ACC112 (cell line): ENCODE results near the gene MYO18B.

Experiments
- H2AFZ ChIP-seq: fragments of 200-600 bp; sonication (generic); one replicate; pipeline ENCODE4 v1.6.0; 2017; ENCODE audit warnings: antibody characterized with exemption, low read length; ENCODE audit not compliant: unreplicated experiment
- H3K27ac ChIP-seq: fragments of 200-600 bp; sonication (generic); 2 replicates; pipeline ENCODE4 v1.5.1; 2014; ENCODE audit warnings: low read depth, mild to moderate bottlenecking, antibody characterized with exemption, low read length, moderate library complexity
- H3K27me3 ChIP-seq: fragments of 200-600 bp; sonication (generic); 2 replicates; pipeline ENCODE4 v1.6.1; 2014; ENCODE audit warnings: mild to moderate bottlenecking, antibody characterized with exemption, low read length, moderate library complexity, mixed read lengths; ENCODE audit not compliant: insufficient read depth
- H3K36me3 ChIP-seq: fragments of 200-600 bp; sonication (generic); 2 replicates; pipeline ENCODE4 v1.6.1; 2016; ENCODE audit warnings: mild to moderate bottlenecking, antibody characterized with exemption, low read length, moderate library complexity, mixed read lengths; ENCODE audit not compliant: insufficient read depth
- H3K4me1 ChIP-seq: fragments of 200-600 bp; sonication (generic); one replicate; pipeline ENCODE4 v1.6.1; 2016; ENCODE audit warnings: low read length, mixed read lengths; ENCODE audit not compliant: insufficient read depth, unreplicated experiment, control insufficient read depth
- H3K4me3 ChIP-seq: fragments of 200-600 bp; sonication (generic); 2 replicates; pipeline ENCODE4 v1.5.1; 2014; ENCODE audit warnings: mild to moderate bottlenecking, low read depth, low read length
- H3K79me2 ChIP-seq: fragments of 200-600 bp; sonication (generic); one replicate; pipeline ENCODE4 v1.6.0; 2016; ENCODE audit warnings: low read length; ENCODE audit not compliant: control insufficient read depth, unreplicated experiment, insufficient read depth

Gene MYO18B

GRCh38 chr22:26065847-26066246 lies 323.9 kb downstream of the MYO18B start:
- no peak overlapping the region for H2AFZ ChIP-seq
- no peaks in the 10 kb centered on the region for H3K79me2 ChIP-seq
- H3K4me1 ChIP-seq: no peaks in the 10 kb centered on the region
- H3K27ac ChIP-seq: no peak overlapping the region
- H3K36me3 ChIP-seq: no peaks in the 10 kb centered on the region
- H3K4me3 ChIP-seq: no peak overlapping the region
- no peaks in the 10 kb centered on the region for H3K27me3 ChIP-seq

GRCh38 chr22:26066534-26066933 lies 324.5 kb downstream of the MYO18B start:
- Histone ChIP-seq H3K27me3 (no peaks in the 10 kb centered on the region), H3K79me2 (no peaks in the 10 kb centered on the region), H3K4me3 (no peak overlapping the region), H3K4me1 (no peaks in the 10 kb centered on the region), H3K27ac (no peak overlapping the region), H3K36me3 (no peaks in the 10 kb centered on the region), H2AFZ (no peak overlapping the region)

- no peaks in the 10 kb centered on the region for H3K27me3 ChIP-seq
- H3K27ac ChIP-seq: no peak overlapping the region
- H3K4me1 ChIP-seq: no peaks in the 10 kb centered on the region
- H3K36me3 ChIP-seq: no peaks in the 10 kb centered on the region
- no peak overlapping the region for H2AFZ ChIP-seq
- H3K4me3 ChIP-seq: no peak overlapping the region
- no peaks in the 10 kb centered on the region for H3K79me2 ChIP-seq
These were observed 326.6 kb downstream of the MYO18B start for GRCh38 chr22:26068571-26068970.

- H3K36me3 ChIP-seq: no peaks in the 10 kb centered on the region
- no peaks in the 10 kb centered on the region for H3K27me3 ChIP-seq
- no peak overlapping the region for H3K27ac ChIP-seq
- H3K79me2 ChIP-seq: no peaks in the 10 kb centered on the region
- H2AFZ ChIP-seq: no peak overlapping the region
- H3K4me1 ChIP-seq: no peaks in the 10 kb centered on the region
- H3K4me3 ChIP-seq: no peak overlapping the region
These were observed 330.6 kb downstream of the MYO18B start for GRCh38 chr22:26072621-26073020.

- Histone ChIP-seq H3K36me3 (no peaks in the 10 kb centered on the region), H3K27ac (no peak overlapping the region), H3K4me1 (no peaks in the 10 kb centered on the region), H3K27me3 (no peaks in the 10 kb centered on the region), H3K79me2 (no peaks in the 10 kb centered on the region), H2AFZ (no peak overlapping the region), H3K4me3 (no peak overlapping the region)
These were observed 333.3 kb downstream of the MYO18B start for GRCh38 chr22:26075251-26075650.

- no peaks in the 10 kb centered on the region for H3K79me2 ChIP-seq
- no peaks in the 10 kb centered on the region for H3K27me3 ChIP-seq
These were observed 337.0 kb downstream of the MYO18B start for GRCh38 chr22:26079009-26079408.

More at GRCh38 chr22:26079009-26079408, 337.0 kb downstream of the MYO18B start:
- no peaks in the 10 kb centered on the region for H3K4me1 ChIP-seq
- no peak overlapping the region for H3K4me3 ChIP-seq
- H2AFZ ChIP-seq: no peak overlapping the region
- no peak overlapping the region for H3K27ac ChIP-seq
- H3K36me3 ChIP-seq: no peaks in the 10 kb centered on the region
